Heart left ventricle (tissue), 13 donors: ENCODE results near the gene ASTN2.

Experiments
- CTCF ChIP-seq, 12 donors: fragments of 200-600 bp; sonication (generic) in 4 of 12; IDR thresholded peaks; one replicate each; pipeline versions ENCODE4 v1.5.0 to v1.8.0; 2018 to 2022; ENCODE audit warnings: antibody characterized with exemption in 12 of 12, mild to moderate bottlenecking in 5 of 12
- POLR2A ChIP-seq, 2 donors: fragments of 450-650 bp; IDR thresholded peaks; one replicate each; pipeline ENCODE4 v1.6.1; 2017; ENCODE audit warnings: antibody characterized with exemption in 2 of 2, mild to moderate bottlenecking in 2 of 2, moderate library complexity in 2 of 2
- donor health status: ischemic (EF 13 %, LVEDD 7.1; RV severe dilation, severe dysfunction).
- donor health status: DM: no; HTN: yes; CAD: no.
- donor health status: DM: no; HTN: no; CAD: no.
- donor health status: ischemic (EF 25% LVEDD 6.9; RV normal size, moderate dysfunction).
- donor health status: ischemic (EF 25% LVEDD 5.7; RV mildly dilated, moderate dysfunction).
- donor health status: ischemic (EF 35%, LVEDD 5.7; RV mildly dilated, moderate dysfunction).
- donor health status: nonischemic (EF 11% LVEDD 7.7; RV severe dilation, severe dysfunction).
- donor health status: DM: yes; HTN: yes; CAD: no.
- donor health status: PGD.
- donor health status: ischemic (EF 29% LVEDD 5.4; RV normal size, mild dysfunction).
- donor health status: nonischemic (EF 23%, LVEDD 6.1; RV moderate dilation, normal function).

GRCh38 chr9:116689486-116690032, 725.3 kb downstream of the ASTN2 start:
- TF ChIP-seq CTCF (IDR thresholded peaks at IDR 0.05) (no peak), POLR2A (IDR thresholded peaks at IDR 0.05) (no peak)
